ENCODE results near the gene RBM14.

DNA sequence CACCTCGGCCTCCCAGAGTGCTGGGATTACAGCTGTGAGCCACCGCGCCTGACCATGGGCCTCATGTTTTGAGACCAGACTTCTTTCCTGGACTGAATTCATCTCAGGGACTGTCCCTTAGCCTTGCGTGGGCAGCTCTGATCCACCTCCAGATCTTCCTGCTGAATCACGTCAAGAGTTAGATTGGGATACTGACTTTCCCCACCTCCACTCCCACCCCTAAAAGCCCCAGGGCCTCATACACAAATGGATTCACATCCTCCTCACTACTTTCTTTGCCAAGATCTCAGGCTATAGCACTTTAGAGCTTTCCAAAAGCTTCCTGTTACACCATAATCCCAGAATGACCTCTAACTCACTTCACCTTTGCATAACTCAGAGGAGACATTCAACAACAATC is 35.6 kb upstream of the RBM14 start:
- TF ChIP-seq CTBP1 (IDR thresholded peaks at IDR 0.05; ENCODE audit: borderline replicate concordance) (no peak), SP1 (IDR thresholded peaks at IDR 0.05) (no peak), SUZ12 (IDR thresholded peaks at IDR 0.05) (no peak), HDGF (IDR thresholded peaks at IDR 0.05; ENCODE audit: borderline replicate concordance) (no peak), TARDBP (IDR thresholded peaks at IDR 0.05) (no peak), BHLHE40 (IDR thresholded peaks at IDR 0.05; ENCODE audit: borderline replicate concordance) (no peak), ARNT (IDR thresholded peaks at IDR 0.05) (no peak), FOXA1 (IDR thresholded peaks at IDR 0.05) (no peak)
- TF ChIP-seq, protein P1, sequence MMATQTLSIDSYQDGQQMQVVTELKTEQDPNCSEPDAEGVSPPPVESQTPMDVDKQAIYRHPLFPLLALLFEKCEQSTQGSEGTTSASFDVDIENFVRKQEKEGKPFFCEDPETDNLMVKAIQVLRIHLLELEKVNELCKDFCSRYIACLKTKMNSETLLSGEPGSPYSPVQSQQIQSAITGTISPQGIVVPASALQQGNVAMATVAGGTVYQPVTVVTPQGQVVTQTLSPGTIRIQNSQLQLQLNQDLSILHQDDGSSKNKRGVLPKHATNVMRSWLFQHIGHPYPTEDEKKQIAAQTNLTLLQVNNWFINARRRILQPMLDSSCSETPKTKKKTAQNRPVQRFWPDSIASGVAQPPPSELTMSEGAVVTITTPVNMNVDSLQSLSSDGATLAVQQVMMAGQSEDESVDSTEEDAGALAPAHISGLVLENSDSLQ (IDR thresholded peaks at IDR 0.05): no peak
